OCI-LY7 (cell line): ENCODE measurements around the gene SNX20. TPM values are rescaled to one million over a fixed set of nuclear protein-coding genes. Genes with fewer than 3 reads are reported as not detected.

ENCODE experiments used
- BruUV-seq: library from RNA; stranded (reverse); fragments of 400-500 nt; replicated peaks from 2 replicates; lab custom pipeline; 2021; lab: Mats Ljungman, UMichigan
- CTCF ChIA-PET: fragments of 300-600 bp; sonication (Branson Sonifier 250); formaldehyde crosslinking; loops from one replicate; lab custom pipeline; 2022; ENCODE audit warnings: antibody characterized with exemption; ENCODE audit not compliant: unreplicated experiment; lab: Charles Lee
- POLR2A ChIA-PET: fragments of 300-600 bp; sonication (Branson Sonifier 250); formaldehyde crosslinking; loops from one replicate; lab custom pipeline; 2022; ENCODE audit warnings: antibody characterized with exemption; lab: Charles Lee
- DNase-seq: peaks from one replicate; pipeline ENCODE4 v3.0.0-alpha.2; 2015; ENCODE audit warnings: low spot score
- H2AFZ ChIP-seq: fragments of 200-600 bp; sonication (generic), shearing (Covaris generic); 2 replicates; pipeline ENCODE4 v1.6.1; 2014; ENCODE audit warnings: mild to moderate bottlenecking, antibody characterized with exemption, low read length, moderate library complexity
- H3K27ac ChIP-seq: fragments of 200-600 bp; sonication (generic); 2 replicates; pipeline ENCODE4 v1.5.1; 2014; ENCODE audit warnings: mixed run types, low read depth, mild to moderate bottlenecking, moderate library complexity, low read length, inconsistent platforms; ENCODE audit not compliant: poor library complexity, severe bottlenecking
- H3K36me3 ChIP-seq: fragments of 200-600 bp; sonication (generic); 2 replicates; pipeline ENCODE4 v1.6.1; 2014; ENCODE audit warnings: mild to moderate bottlenecking, antibody characterized with exemption, low read length, moderate library complexity, mixed read lengths; ENCODE audit not compliant: insufficient read depth
- H3K4me1 ChIP-seq: fragments of 200-600 bp; sonication (generic); 2 replicates; pipeline ENCODE4 v1.5.1; 2014; ENCODE audit warnings: mild to moderate bottlenecking, low read length; ENCODE audit not compliant: insufficient read depth, poor library complexity, severe bottlenecking
- H3K4me2 ChIP-seq: fragments of 200-600 bp; sonication (generic); 2 replicates; pipeline ENCODE4 v1.6.1; 2014; ENCODE audit warnings: mild to moderate bottlenecking, low read length
- H3K4me3 ChIP-seq: fragments of 200-600 bp; sonication (generic); 2 replicates; pipeline ENCODE4 v1.5.1; 2014; ENCODE audit warnings: mild to moderate bottlenecking, low read depth, low read length; ENCODE audit not compliant: poor library complexity, severe bottlenecking
- H3K79me2 ChIP-seq: fragments of 200-600 bp; sonication (generic); 2 replicates; pipeline ENCODE4 v1.6.1; 2016; ENCODE audit warnings: low read depth, mild to moderate bottlenecking, low read length, moderate library complexity, mixed read lengths; ENCODE audit not compliant: insufficient read depth
- H3K9me2 ChIP-seq: fragments of 200-600 bp; sonication (generic); 2 replicates; pipeline ENCODE4 v1.6.1; 2016; ENCODE audit warnings: mild to moderate bottlenecking, low read length, mixed read lengths; ENCODE audit not compliant: insufficient read depth
- H3K9me3 ChIP-seq: fragments of 200-600 bp; sonication (generic); 2 replicates; pipeline ENCODE4 v1.6.1; 2014; ENCODE audit warnings: mild to moderate bottlenecking, mixed run types, low read length, mixed read lengths
- H4K20me1 ChIP-seq: fragments of 200-600 bp; sonication (generic); 2 replicates; pipeline ENCODE4 v1.6.1; 2014; ENCODE audit warnings: mild to moderate bottlenecking, antibody characterized with exemption, low read length, moderate library complexity, mixed read lengths; ENCODE audit not compliant: insufficient read depth
- CTCF ChIP-seq: fragments of 200-600 bp; sonication (generic); conservative IDR thresholded peaks from 2 replicates; pipeline ENCODE4 v1.5.1; 2014; ENCODE audit warnings: mild to moderate bottlenecking, antibody characterized with exemption, low read length, moderate library complexity, mixed read lengths
- EZH2phosphoT487 ChIP-seq: fragments of 200-600 bp; sonication (generic); IDR thresholded peaks from 2 replicates; pipeline ENCODE4 v1.6.1; 2018; ENCODE audit warnings: low read depth, borderline replicate concordance, mild to moderate bottlenecking, mixed run types, antibody characterized with exemption, low read length, moderate library complexity, mixed read lengths
- intact Hi-C: fragments of 100-400 bp; cut with micrococcal nuclease; formaldehyde crosslinking; loops from one replicate; pipeline ENCODE4 v1.10.0; 2022; ENCODE audit not compliant: unreplicated experiment
- total RNA-seq, 2 experiments: library from RNA; depleted of rRNA in 1 of 2; stranded (reverse); fragments of >200 nt in 1 of 2; shearing (Covaris generic) in 1 of 2; gene quantifications; 2 replicates each; pipeline ENCODE4 v1.2.3, GENCODE V29; 2014 to 2022

Gene SNX20
- total RNA-seq, 2 experiments from 2014 or later, result 1.3 to 5.8 TPM

GRCh38 chr16:50722960-50723359, 41.8 kb upstream of the SNX20 start:
- intact Hi-C loops, result no loop called here
- no TSS peak for BruUV-seq

GRCh38 chr16:50722405-50722737, 41.3 kb upstream of the SNX20 start:
- ChIA-PET POLR2A (no interaction called here), CTCF (no interaction called here)
- H2AFZ ChIP-seq, result no peak overlapping the region
- no peaks in the 10 kb centered on the region for H3K36me3 ChIP-seq
- no peaks in the 10 kb centered on the region for H3K4me1 ChIP-seq
- peaks cover 13% of the 10 kb centered on the region for H3K9me3 ChIP-seq
- no peak overlapping the region for H3K4me2 ChIP-seq
- no peaks in the 10 kb centered on the region for H3K9me2 ChIP-seq
- H4K20me1 ChIP-seq, result no peaks in the 10 kb centered on the region
- no peak overlapping the region for H3K4me3 ChIP-seq
- no peaks in the 10 kb centered on the region for H3K79me2 ChIP-seq
- no peak for DNase-seq
- intact Hi-C loops, result no loop called here
- BruUV-seq, result no TSS peak
- H3K27ac ChIP-seq, result no peak overlapping the region
- TF ChIP-seq CTCF (no peak), EZH2phosphoT487 (no peak)

More at GRCh38 chr16:50722960-50723359, 41.8 kb upstream of the SNX20 start:
- Histone ChIP-seq H2AFZ (no peak overlapping the region), H3K9me2 (no peaks in the 10 kb centered on the region), H3K27ac (no peak overlapping the region), H3K4me2 (no peak overlapping the region), H3K79me2 (no peaks in the 10 kb centered on the region), H3K9me3 (peaks cover 13% of the 10 kb centered on the region), H3K36me3 (no peaks in the 10 kb centered on the region), H4K20me1 (no peaks in the 10 kb centered on the region), H3K4me1 (no peaks in the 10 kb centered on the region), H3K4me3 (no peak overlapping the region)
- TF ChIP-seq CTCF, result no peak
- POLR2A ChIA-PET, result no interaction called here
- DNase-seq, result no peak
- CTCF ChIA-PET, result no interaction called here

- POLR2A ChIA-PET, result no interaction called here
- no peaks in the 10 kb centered on the region for H3K9me2 ChIP-seq
Observed at GRCh38 chr16:50721549-50722404, 40.7 kb upstream of the SNX20 start.

More at GRCh38 chr16:50721549-50722404, 40.7 kb upstream of the SNX20 start:
- H3K4me2 ChIP-seq, result no peak overlapping the region
- no peak for DNase-seq
- no peaks in the 10 kb centered on the region for H4K20me1 ChIP-seq
- intact Hi-C loops, result no loop called here
- H2AFZ ChIP-seq, result no peak overlapping the region
- H3K79me2 ChIP-seq, result no peaks in the 10 kb centered on the region
- H3K9me3 ChIP-seq, result peaks cover 13% of the 10 kb centered on the region
- BruUV-seq, result no TSS peak
- no peaks in the 10 kb centered on the region for H3K4me1 ChIP-seq
- H3K4me3 ChIP-seq, result no peak overlapping the region
- CTCF ChIA-PET, result no interaction called here
- TF ChIP-seq CTCF (no peak), EZH2phosphoT487 (no peak)
- H3K27ac ChIP-seq, result no peak overlapping the region
- no peaks in the 10 kb centered on the region for H3K36me3 ChIP-seq
